ENCODE measurements around the gene RHOG. TPM values are rescaled to one million over a fixed set of nuclear protein-coding genes. Genes with fewer than 3 reads are reported as not detected.

The RHOG gene
- total RNA-seq (10 to 100 TPM; 23.6 to 49.2 (median 39.6) TPM), polyA plus RNA-seq (10 to 100 TPM; 23.3 to 41.0 TPM)
- long read RNA-seq, donor 1, transcript RHOG-201 (2 exons, 1,319 nt): major isoform, 193 of 226 reads
- long read RNA-seq, donor 1, partial matches to known transcripts: 31 of 226 reads
- long read RNA-seq, donor 1, other reads (novel, unspliced or antisense): 2 of 226 reads
- long read RNA-seq, donor 2, transcript RHOG-201 (2 exons, 1,319 nt): major isoform, 5 of 5 reads
- long read RNA-seq, donor 2, partial matches to known transcripts: 0 of 5 reads
- long read RNA-seq, donor 2, other reads (novel, unspliced or antisense): 0 of 5 reads
- long read RNA-seq, donor 3, transcript RHOG-201 (2 exons, 1,319 nt): major isoform, 37 of 55 reads
- long read RNA-seq, donor 3, transcript RHOG-202 (2 exons, 1,066 nt): minor isoform, 5 of 55 reads
- long read RNA-seq, donor 3, partial matches to known transcripts: 13 of 55 reads
- long read RNA-seq, donor 3, other reads (novel, unspliced or antisense): 0 of 55 reads

GRCh38 chr11:3840870-3841425 lies at the start of gene RHOG:
Gene RHOG (minus strand): TSS chr11:3840959. CDS start chr11:3828138, 12,821 bp downstream.
- no peaks in the 10 kb centered on the region for H3K9me3 ChIP-seq
- peaks cover 12% of the 10 kb centered on the region for H3K4me1 ChIP-seq (ENCODE audit: insufficient read depth)
- H3K36me3 ChIP-seq: no peaks in the 10 kb centered on the region
- DNase-seq: peak; percentile 85 to 88 (median 87)
- H3K27ac ChIP-seq: peak within 1 kb of the TSS; percentile 92 to 96
- peak within 1 kb of the TSS; percentile 96 for H3K4me3 ChIP-seq
- no peaks in the 10 kb centered on the region for H3K27me3 ChIP-seq
- WGBS, 3 donors: 0 to 1% (median 1%) methylated on average over 16 to 40 of the region's 42 CpGs
- intact Hi-C loops (cut with DNase I): loop anchor here in 2 of 4 donors (5.0 to 10.0 kb wide), 2 partner anchors 44 to 46 kb away; partner anchors contain the start of gene NUP98 (in 2 of the 2)
- no peak for TF ChIP-seq EP300 (IDR thresholded peaks at IDR 0.05)
- no peak for TF ChIP-seq CTCF (IDR thresholded peaks at IDR 0.05)
- TF ChIP-seq POLR2A (IDR thresholded peaks at IDR 0.05): no peak

- no peaks in the 10 kb centered on the region for H3K36me3 ChIP-seq
- no peak for TF ChIP-seq CTCF (IDR thresholded peaks at IDR 0.05)
- TF ChIP-seq POLR2A (IDR thresholded peaks at IDR 0.05): no peak
- no peak for TF ChIP-seq EP300 (IDR thresholded peaks at IDR 0.05)
- no peak for DNase-seq
- H3K4me1 ChIP-seq (ENCODE audit: insufficient read depth): peaks cover 10% of the 10 kb centered on the region
- intact Hi-C loops (cut with DNase I): no loop called here
- H3K27me3 ChIP-seq: no peaks in the 10 kb centered on the region
- no peak overlapping the region for H3K27ac ChIP-seq
- no peak overlapping the region for H3K4me3 ChIP-seq
- WGBS, 3 donors: 88 to 99% (median 98%) methylated on average over 2 of the region's 2 CpGs
- H3K9me3 ChIP-seq: no peaks in the 10 kb centered on the region
Observed at GRCh38 chr11:3890014-3890413, 49.3 kb upstream of the RHOG start.

- no peaks in the 10 kb centered on the region for H3K36me3 ChIP-seq
- no peak for TF ChIP-seq POLR2A (IDR thresholded peaks at IDR 0.05)
- TF ChIP-seq EP300 (IDR thresholded peaks at IDR 0.05): no peak
- no peak for TF ChIP-seq CTCF (IDR thresholded peaks at IDR 0.05)
- no peaks in the 10 kb centered on the region for H3K9me3 ChIP-seq
- H3K4me3 ChIP-seq: no peak overlapping the region
- no peak for DNase-seq
- peaks cover 9% of the 10 kb centered on the region for H3K4me1 ChIP-seq (ENCODE audit: insufficient read depth)
- intact Hi-C loops (cut with DNase I): no loop called here
- no peak overlapping the region for H3K27ac ChIP-seq
- H3K27me3 ChIP-seq: no peaks in the 10 kb centered on the region
Observed at GRCh38 chr11:3888876-3889275, 48.1 kb upstream of the RHOG start.

DNA sequence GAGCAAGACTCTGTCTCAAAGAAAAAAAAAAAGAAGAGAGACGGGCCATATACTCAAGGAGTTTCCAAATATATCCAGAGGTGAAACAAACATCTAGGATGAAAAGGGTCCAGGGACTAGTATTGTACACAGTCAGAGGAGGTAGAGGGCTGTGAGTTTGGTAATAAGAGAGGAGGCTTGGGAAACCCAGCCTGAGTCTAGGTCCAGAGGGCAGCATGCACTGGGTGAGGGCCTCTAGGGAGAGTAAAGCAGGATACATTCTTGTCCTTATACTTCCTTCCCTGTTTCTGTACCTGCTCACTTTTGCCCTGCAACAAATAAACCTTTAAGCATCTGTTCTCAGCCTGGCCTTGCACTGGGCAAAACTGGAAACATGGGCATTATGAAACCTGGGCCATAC lies 46.2 kb upstream of the RHOG start:
- DNase-seq: no peak
- Histone ChIP-seq H3K9me3 (no peaks in the 10 kb centered on the region), H3K4me3 (no peak overlapping the region), H3K27ac (no peak overlapping the region), H3K4me1 (ENCODE audit: insufficient read depth) (peaks cover 7% of the 10 kb centered on the region), H3K27me3 (no peaks in the 10 kb centered on the region), H3K36me3 (no peaks in the 10 kb centered on the region)
- WGBS, 3 donors: 74 to 98% (median 94%) methylated on average over 1 of the region's 1 CpG
- intact Hi-C loops (cut with DNase I): no loop called here
- TF ChIP-seq POLR2A (IDR thresholded peaks at IDR 0.05) (no peak), CTCF (IDR thresholded peaks at IDR 0.05) (no peak)
